ENCODE results near the gene RFLNA.
"Not testable (repeated sequence)": the region's sequence is repeated elsewhere in the genome, so short reads cannot be mapped to it uniquely, and the experiment has no call there.

Gene RFLNA

DNA sequence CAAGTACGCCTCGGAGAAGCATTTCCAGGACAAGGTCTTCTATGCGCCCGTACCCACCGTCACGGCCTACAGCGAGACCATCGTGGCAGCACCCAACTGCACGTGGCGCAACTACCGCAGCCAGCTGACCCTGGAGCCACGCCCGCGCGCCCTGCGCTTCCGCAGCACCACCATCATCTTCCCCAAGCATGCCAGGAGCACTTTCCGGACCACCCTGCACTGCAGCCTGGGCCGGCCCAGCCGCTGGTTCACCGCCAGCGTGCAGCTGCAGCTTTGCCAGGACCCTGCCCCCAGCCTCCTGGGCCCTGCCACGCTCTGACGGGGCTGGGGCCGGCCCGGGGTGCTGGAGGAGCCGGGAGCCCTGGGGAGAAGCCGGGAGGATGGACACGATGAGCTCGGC, 19.3 kb downstream of the RFLNA start:
- DNase-seq = no peak
- no peak for TF ChIP-seq GATA1 (IDR thresholded peaks at IDR 0.05; ENCODE audit: low read depth, low read length)
- no peak for TF ChIP-seq POLR2A (IDR thresholded peaks at IDR 0.05; ENCODE audit: low read length)

DNA sequence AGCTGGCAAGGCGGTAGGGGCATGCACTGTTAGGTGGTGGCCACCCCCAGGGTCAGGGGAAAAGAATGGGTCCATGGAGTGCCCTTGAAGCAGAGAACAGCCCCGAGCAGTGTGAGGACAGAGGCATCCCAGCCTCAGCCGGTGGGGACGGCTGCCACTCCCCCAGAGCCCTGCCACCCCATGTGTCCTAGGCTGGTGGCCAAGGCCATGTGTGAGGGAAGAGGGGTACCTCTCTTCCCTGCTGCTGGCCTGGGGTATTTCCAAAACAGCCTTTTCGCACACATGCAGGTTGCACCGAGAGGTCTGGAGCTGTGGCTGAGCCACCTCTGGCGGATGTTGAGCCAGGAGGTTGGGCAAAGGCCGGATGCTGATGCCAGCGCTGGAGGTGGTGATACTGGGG, 19.9 kb downstream of the RFLNA start:
- DNase-seq = no peak

GRCh38 chr12:124315372-124316044, 20.6 kb downstream of the RFLNA start:
- no peak for DNase-seq
- TF ChIP-seq POLR2A (IDR thresholded peaks at IDR 0.05; ENCODE audit: low read length) (no peak), GATA1 (IDR thresholded peaks at IDR 0.05; ENCODE audit: low read depth, low read length) (no peak)

More for the DNA sequence above, 19.9 kb downstream of the RFLNA start:
- TF ChIP-seq GATA1 (IDR thresholded peaks at IDR 0.05; ENCODE audit: low read depth, low read length) (no peak), POLR2A (IDR thresholded peaks at IDR 0.05; ENCODE audit: low read length) (no peak)

- DNase-seq = no peak
- TF ChIP-seq POLR2A (IDR thresholded peaks at IDR 0.05; ENCODE audit: low read length) (no peak), GATA1 (IDR thresholded peaks at IDR 0.05; ENCODE audit: low read depth, low read length) (no peak)
These were observed 21.5 kb downstream of the RFLNA start for GRCh38 chr12:124316257-124316900.

GRCh38 chr12:124317400-124317799, 22.5 kb downstream of the RFLNA start:
- TF ChIP-seq GATA1 (IDR thresholded peaks at IDR 0.05; ENCODE audit: low read depth, low read length) (no peak), POLR2A (IDR thresholded peaks at IDR 0.05; ENCODE audit: low read length) (no peak)
- no peak for DNase-seq

GRCh38 chr12:124318278-124319020, 23.6 kb downstream of the RFLNA start:
- DNase-seq = no peak
- TF ChIP-seq GATA1 (IDR thresholded peaks at IDR 0.05; ENCODE audit: low read depth, low read length) = no peak
- no peak for TF ChIP-seq POLR2A (IDR thresholded peaks at IDR 0.05; ENCODE audit: low read length)

GRCh38 chr12:124319368-124320050, 24.6 kb downstream of the RFLNA start:
- DNase-seq = no peak
- TF ChIP-seq GATA1 (IDR thresholded peaks at IDR 0.05; ENCODE audit: low read depth, low read length) = no peak
- TF ChIP-seq POLR2A (IDR thresholded peaks at IDR 0.05; ENCODE audit: low read length) = no peak

- DNase-seq = peak; percentile 29 to 68
- TF ChIP-seq POLR2A (IDR thresholded peaks at IDR 0.05; ENCODE audit: low read length) (no peak), GATA1 (IDR thresholded peaks at IDR 0.05; ENCODE audit: low read depth, low read length) (no peak)
These were observed 26.2 kb downstream of the RFLNA start for GRCh38 chr12:124321040-124321481.

DNA sequence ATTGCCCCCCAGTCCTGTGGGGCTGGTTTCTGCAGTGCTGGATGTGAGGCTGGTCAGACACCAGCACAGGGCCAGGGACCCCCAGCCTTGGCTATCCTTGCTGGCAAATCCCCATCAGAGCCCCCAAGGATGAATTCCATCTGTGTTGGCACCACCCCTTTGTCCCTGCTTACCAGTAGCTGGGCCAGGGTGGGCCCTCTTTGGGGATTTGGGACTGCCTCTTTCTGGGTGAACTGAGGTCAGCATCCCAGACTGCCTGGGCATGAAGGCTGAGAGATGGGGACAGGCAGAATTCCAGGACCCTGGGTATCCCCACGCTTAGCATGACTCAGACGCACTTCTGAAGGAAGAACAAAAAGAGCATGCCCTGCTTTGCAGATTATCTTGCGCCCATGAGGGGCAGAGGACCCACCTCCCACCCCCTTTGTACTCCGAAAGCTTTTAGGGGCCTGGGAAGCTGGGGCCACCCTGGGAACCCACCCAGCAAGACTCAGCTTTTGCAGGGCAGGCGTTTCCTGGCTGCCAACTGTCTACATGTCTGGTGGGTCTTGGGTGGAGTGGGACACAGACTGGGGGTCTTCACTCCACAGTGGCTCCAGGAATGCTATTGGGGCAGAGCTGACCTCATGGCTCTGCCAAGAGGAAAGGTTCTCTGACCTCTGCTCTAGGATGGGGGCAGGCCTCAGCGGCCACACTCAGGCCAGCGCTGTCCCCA, 26.8 kb downstream of the RFLNA start:
- no peak for DNase-seq
- TF ChIP-seq GATA1 (IDR thresholded peaks at IDR 0.05; ENCODE audit: low read depth, low read length) = no peak
- TF ChIP-seq POLR2A (IDR thresholded peaks at IDR 0.05; ENCODE audit: low read length) = no peak

- TF ChIP-seq GATA1 (IDR thresholded peaks at IDR 0.05; ENCODE audit: low read depth, low read length) = no peak
- TF ChIP-seq POLR2A (IDR thresholded peaks at IDR 0.05; ENCODE audit: low read length) = no peak
- peak in 1 of 2 experiments; percentile 22 for DNase-seq
These were observed 27.5 kb downstream of the RFLNA start for GRCh38 chr12:124322271-124322998.

DNA sequence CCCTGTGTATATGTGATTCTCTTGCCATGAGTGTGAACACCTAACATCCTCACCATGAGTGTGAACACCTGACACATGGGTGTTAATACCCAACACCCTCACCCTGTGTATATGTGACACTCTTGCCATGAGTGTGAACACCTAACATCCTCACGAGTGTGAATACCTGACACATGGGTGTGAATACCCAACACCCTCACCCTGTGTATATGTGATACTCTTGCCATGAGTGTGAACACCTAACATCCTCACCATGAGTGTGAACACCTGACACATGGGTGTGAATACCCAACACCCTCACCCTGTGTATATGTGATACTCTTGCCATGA, 28.1 kb downstream of the RFLNA start:
- not testable (repeated sequence) for DNase-seq

GRCh38 chr12:124323771-124324530, 29.1 kb downstream of the RFLNA start:
- TF ChIP-seq GATA1 (IDR thresholded peaks at IDR 0.05; ENCODE audit: low read depth, low read length) (no peak), POLR2A (IDR thresholded peaks at IDR 0.05; ENCODE audit: low read length) (no peak)
- DNase-seq = peak; percentile 29 to 50

All from erythroblast (primary cell).